GM12801 (cell line): ENCODE data around the gene PIGU.

Experiments used
- CTCF ChIP-seq: IDR thresholded peaks from one replicate; pipeline ENCODE4 v1.5.1; 2011; ENCODE audit warnings: control low read depth; ENCODE audit not compliant: insufficient read length; ENCODE audit errors: extremely low read depth

The PIGU gene

GRCh38 chr20:34558320-34559218, 118.3 kb downstream of the PIGU start, which contains the start of gene MAP1LC3A:
MAP1LC3A (plus strand) TSS chr20:34558718; CDS start chr20:34558869, 151 bp downstream.
- no peak for TF ChIP-seq CTCF

GRCh38 chr20:34557936-34558319, 119.0 kb downstream of the PIGU start:
- TF ChIP-seq CTCF, result no peak

DNA sequence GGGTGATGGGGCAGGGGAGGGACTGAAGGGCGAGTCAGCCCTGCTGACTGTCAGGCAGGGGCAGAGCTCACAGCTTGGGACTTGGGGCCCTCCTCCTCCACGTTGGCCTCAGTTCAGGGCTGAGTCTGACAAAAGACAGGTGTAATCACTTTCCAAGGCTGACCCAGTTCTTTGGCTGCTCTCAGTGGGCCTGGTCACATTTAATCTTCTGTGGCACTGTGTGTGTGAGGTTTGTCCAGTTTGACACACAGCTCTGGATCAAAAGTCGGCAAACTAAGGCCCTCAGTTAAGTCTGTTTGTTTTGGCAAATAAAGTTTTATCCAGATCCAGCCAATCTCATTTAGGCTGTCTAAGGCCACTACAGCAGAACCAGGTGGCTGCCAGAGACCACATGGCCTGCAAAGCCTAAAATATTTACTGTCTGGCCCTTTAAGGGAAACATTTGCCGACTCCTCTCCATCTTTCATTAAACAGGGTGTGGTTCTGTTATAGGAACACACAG, 123.5 kb downstream of the PIGU start:
- TF ChIP-seq CTCF, result no peak

- TF ChIP-seq CTCF, result no peak
Observed at GRCh38 chr20:34552569-34552968, 124.3 kb downstream of the PIGU start.

DNA sequence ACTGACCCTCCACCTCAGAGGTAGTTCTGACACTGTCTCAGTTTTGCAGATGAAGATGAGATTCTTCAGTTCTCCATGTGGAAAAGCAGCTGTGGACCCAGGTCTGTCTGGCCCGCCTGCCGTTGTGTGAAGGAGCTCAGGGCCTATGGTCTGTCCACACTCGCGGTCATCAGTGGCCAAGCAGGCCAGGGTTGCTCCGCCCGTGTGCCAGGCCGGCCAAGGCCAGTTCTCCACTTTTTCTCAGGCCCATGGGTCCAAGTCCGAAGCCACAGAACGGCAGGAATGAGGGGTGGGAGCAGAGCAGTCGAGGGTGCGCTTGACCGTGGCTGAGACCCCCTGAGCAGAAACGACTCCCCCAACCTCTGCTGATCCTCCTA, 127.0 kb downstream of the PIGU start:
- no peak for TF ChIP-seq CTCF

DNA sequence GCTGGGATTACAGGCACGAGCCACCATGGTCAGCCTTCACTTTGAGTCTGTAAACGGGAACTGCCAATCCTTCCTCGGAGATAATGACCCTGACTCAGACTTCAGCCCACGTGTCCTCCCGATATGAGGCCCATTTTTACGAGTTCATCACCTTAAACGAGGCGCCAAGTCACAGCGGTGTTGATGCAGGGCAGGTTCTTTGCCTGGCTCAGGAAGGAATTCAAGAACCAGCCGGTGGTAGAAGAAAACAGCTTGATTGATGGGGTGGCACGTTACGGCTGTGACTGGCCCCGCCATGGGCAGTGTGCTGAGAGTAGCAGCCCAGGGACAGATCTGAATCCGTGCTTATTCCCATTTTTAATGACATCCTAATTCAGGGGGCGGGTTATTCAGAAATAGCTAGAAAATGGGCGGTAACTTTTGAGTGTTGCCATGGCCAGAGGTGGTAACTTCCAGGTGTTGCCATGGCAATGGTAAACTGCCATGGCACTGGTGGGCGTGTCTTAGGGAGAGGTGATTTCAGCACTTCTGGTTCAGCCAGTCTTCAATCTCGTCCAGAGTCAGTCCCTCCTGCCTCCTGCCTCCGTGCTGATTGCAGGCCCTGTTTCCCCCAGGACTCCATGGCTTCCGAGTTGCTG, 127.5 kb downstream of the PIGU start:
- no peak for TF ChIP-seq CTCF

GRCh38 chr20:34547844-34548613, 128.9 kb downstream of the PIGU start:
- no peak for TF ChIP-seq CTCF
